Measurements from ENCODE around the gene TGFB1I1. TPM values are rescaled to one million over a fixed set of nuclear protein-coding genes. Genes with fewer than 3 reads are reported as not detected.

The TGFB1I1 gene
- total RNA-seq, 1 experiment from 2014 or later, result 8.7 TPM

- no peak for DNase-seq (ENCODE audit: low read depth, low spot score)
- Histone ChIP-seq H3K27ac (ENCODE audit: low read depth, low read length) (no peak overlapping the region), H3K9ac (ENCODE audit: low read length) (no peak overlapping the region), H4K20me1 (ENCODE audit: insufficient read depth) (no peaks in the 10 kb centered on the region), H3K4me2 (ENCODE audit: low read length) (no peak overlapping the region), H3K27me3 (ENCODE audit: insufficient read depth, low read length) (no peaks in the 10 kb centered on the region), H3K79me2 (ENCODE audit: insufficient read depth, low read length) (no peaks in the 10 kb centered on the region), H2AFZ (ENCODE audit: low read depth, low read length, poor library complexity, severe bottlenecking) (no peak overlapping the region), H3K4me1 (ENCODE audit: control insufficient read depth in 1 of 2, insufficient read depth in 2 of 2, low read length in 2 of 2) (no peaks in the 10 kb centered on the region), H3K9me2 (ENCODE audit: insufficient read depth) (no peaks in the 10 kb centered on the region), H3K9me3 (ENCODE audit: control insufficient read depth in 1 of 2, insufficient read depth in 1 of 2, low read depth in 1 of 2, low read length in 2 of 2) (no peaks in the 10 kb centered on the region), H3K36me3 (ENCODE audit: control insufficient read depth in 1 of 2, insufficient read depth in 2 of 2, low read length in 2 of 2) (peaks cover 5 to 10% of the 10 kb centered on the region in 2 experiments; a peak in 3 of 4 replicates), H3K4me3 (replicated peaks in 1 of 2; ENCODE audit: low read depth in 1 of 2, low read length in 2 of 2) (no peak overlapping the region)
- no peak for TF ChIP-seq TCF7L2 (IDR thresholded peaks at IDR 0.05; ENCODE audit: borderline replicate concordance, extremely low read depth, insufficient read depth, insufficient read length)
- TF ChIP-seq YY1 (IDR thresholded peaks at IDR 0.05; ENCODE audit: extremely low read depth, insufficient replicate concordance, low read depth, low read length), result no peak
- TF ChIP-seq POLR2A (IDR thresholded peaks at IDR 0.05; ENCODE audit: borderline replicate concordance, extremely low read depth, insufficient read depth, insufficient read length), result no peak
- TF ChIP-seq JUND (IDR thresholded peaks at IDR 0.05), result no peak
- TF ChIP-seq ATF3 (IDR thresholded peaks at IDR 0.05), result no peak
- TF ChIP-seq ZNF274 (IDR thresholded peaks at IDR 0.05; ENCODE audit: low read depth, low read length), result no peak
- ChIA-PET CTCF (no interaction called here), POLR2A (no interaction called here), RAD21 (ENCODE audit: low non-redundant PET in 1 of 2, low total read pairs in 2 of 2, uncharacterized antibody in 2 of 2, unreplicated experiment in 2 of 2) (no interaction called here)
- intact Hi-C loops (cut with micrococcal nuclease), result no loop called here
- ATAC-seq, result no peak
- no TSS peak for BruUV-seq (replicated peaks)
These were observed 24.7 kb downstream of the TGFB1I1 start for GRCh38 chr16:31496670-31497069.

GRCh38 chr16:31498493-31498892, 26.5 kb downstream of the TGFB1I1 start:
- no peak for DNase-seq (ENCODE audit: low read depth, low spot score)
- ChIA-PET POLR2A (no interaction called here), CTCF (interaction anchor here (0.8 kb wide), 1 partner anchor 25 kb away, joined by 3 read pairs; no protein-coding TSS in a partner anchor), RAD21 (ENCODE audit: low non-redundant PET in 1 of 2, low total read pairs in 2 of 2, uncharacterized antibody in 2 of 2, unreplicated experiment in 2 of 2) (no interaction called here)
- intact Hi-C loops (cut with micrococcal nuclease), result no loop called here
- Histone ChIP-seq H3K27me3 (ENCODE audit: insufficient read depth, low read length) (no peaks in the 10 kb centered on the region), H3K4me2 (ENCODE audit: low read length) (no peak overlapping the region), H3K79me2 (ENCODE audit: insufficient read depth, low read length) (no peaks in the 10 kb centered on the region), H4K20me1 (ENCODE audit: insufficient read depth) (no peaks in the 10 kb centered on the region), H3K9me2 (ENCODE audit: insufficient read depth) (no peaks in the 10 kb centered on the region), H3K36me3 (ENCODE audit: control insufficient read depth in 1 of 2, insufficient read depth in 2 of 2, low read length in 2 of 2) (peaks cover 5% of the 10 kb centered on the region in 2 experiments; a peak in 3 of 4 replicates), H3K9me3 (ENCODE audit: control insufficient read depth in 1 of 2, insufficient read depth in 1 of 2, low read depth in 1 of 2, low read length in 2 of 2) (no peaks in the 10 kb centered on the region), H3K9ac (ENCODE audit: low read length) (no peak overlapping the region), H3K4me1 (ENCODE audit: control insufficient read depth in 1 of 2, insufficient read depth in 2 of 2, low read length in 2 of 2) (no peaks in the 10 kb centered on the region), H3K27ac (ENCODE audit: low read depth, low read length) (no peak overlapping the region), H3K4me3 (replicated peaks in 1 of 2; ENCODE audit: low read depth in 1 of 2, low read length in 2 of 2) (no peak overlapping the region), H2AFZ (ENCODE audit: low read depth, low read length, poor library complexity, severe bottlenecking) (no peak overlapping the region)
- ATAC-seq, result no peak
- no TSS peak for BruUV-seq (replicated peaks)
- no peak for TF ChIP-seq ELF1 (IDR thresholded peaks at IDR 0.05; ENCODE audit: borderline replicate concordance, low read depth)
- TF ChIP-seq ATF3 (IDR thresholded peaks at IDR 0.05), result no peak
- no peak for TF ChIP-seq YY1 (IDR thresholded peaks at IDR 0.05; ENCODE audit: extremely low read depth, insufficient replicate concordance, low read depth, low read length)
- no peak for TF ChIP-seq REST (IDR thresholded peaks at IDR 0.05; ENCODE audit: low read depth)
- no peak for TF ChIP-seq CTCF (IDR thresholded peaks at IDR 0.05 in 2 of 3, conservative IDR thresholded peaks at IDR 0.05 in 1 of 3; ENCODE audit: borderline replicate concordance in 1 of 3, insufficient read depth in 1 of 3, low read depth in 2 of 3, low read length in 2 of 3)
- no peak for TF ChIP-seq FOSL1 (IDR thresholded peaks at IDR 0.05; ENCODE audit: low read depth)
- no peak for TF ChIP-seq EZH2 (IDR thresholded peaks at IDR 0.05)
- TF ChIP-seq SRF (IDR thresholded peaks at IDR 0.05; ENCODE audit: low read depth), result no peak
- TF ChIP-seq CEBPB (IDR thresholded peaks at IDR 0.05; ENCODE audit: low read depth), result no peak
- TF ChIP-seq RAD21 (IDR thresholded peaks at IDR 0.05; ENCODE audit: low read depth), result no peak
- TF ChIP-seq POLR2A (IDR thresholded peaks at IDR 0.05; ENCODE audit: borderline replicate concordance, extremely low read depth, insufficient read depth, insufficient read length), result no peak
- no peak for TF ChIP-seq ZNF274 (IDR thresholded peaks at IDR 0.05; ENCODE audit: low read depth, low read length)
- no peak for TF ChIP-seq TCF7L2 (IDR thresholded peaks at IDR 0.05; ENCODE audit: borderline replicate concordance, extremely low read depth, insufficient read depth, insufficient read length)

Measured in HCT116 (cell line).